GM12878 (cell line): ENCODE results near the gene PPP1R13B. TPM values are rescaled to one million over a fixed set of nuclear protein-coding genes. Genes with fewer than 3 reads are reported as not detected.
A peak's percentile ranks its signal among the peaks of the same experiment; 100 is the strongest.

ENCODE experiments used
- ATAC-seq: fragments of 200-7000 bp; cut with Tn5 transposase; 3 replicates; pipeline ENCODE4 v1.9.1; 2020; ENCODE audit warnings: mild to moderate bottlenecking, moderate library complexity
- BruUV-seq: library from RNA; stranded (reverse); fragments of 400-500 nt; replicated peaks from 2 replicates; lab custom pipeline; 2021; lab: Mats Ljungman, UMichigan
- CTCF ChIA-PET: fragments of 300-600 bp; sonication (Branson Sonifier 250); formaldehyde crosslinking; extraction: SDS; loops from one replicate; lab custom pipeline; 2021; ENCODE audit warnings: inconsistent platforms; lab: Yijun Ruan, JAX
- POLR2A ChIA-PET: fragments of 350-600 bp; formaldehyde crosslinking; extraction: SDS; loops from one replicate; lab custom pipeline; 2021; ENCODE audit warnings: inconsistent platforms; lab: Charles Lee
- RAD21 ChIA-PET: fragments of 300-600 bp; sonication (Branson Sonifier 250); formaldehyde crosslinking; loops from one replicate; lab custom pipeline; 2023; ENCODE audit warnings: antibody characterized with exemption; ENCODE audit not compliant: unreplicated experiment; lab: Charles Lee
- SMC1A ChIA-PET: fragments of 300-600 bp; sonication (Branson Sonifier 250); formaldehyde crosslinking; loops from one replicate; lab custom pipeline; 2023; ENCODE audit not compliant: unreplicated experiment, uncharacterized antibody; lab: Charles Lee
- DNase-seq: peaks from one replicate; pipeline ENCODE4 v3.0.0-alpha.2; 2011; ENCODE audit warnings: low read depth, low spot score
- FAIRE-seq: peaks from 3 replicates; lab custom pipeline; 2011; peaks lifted over from hg19 to GRCh38; lab: Jason Lieb, UNC
- H2AFZ ChIP-seq: 2 replicates; pipeline ENCODE4 v1.6.0; 2011; ENCODE audit warnings: low read depth, low read length, control low read depth; ENCODE audit not compliant: control insufficient read depth
- H3K27ac ChIP-seq: 2 replicates; pipeline ENCODE4 v1.5.1; 2011; ENCODE audit warnings: control low read depth; ENCODE audit not compliant: control insufficient read depth, insufficient read depth
- H3K27me3 ChIP-seq, 2 experiments: replicated peaks in 1 of 2; 2 replicates each; pipeline versions ENCODE4 v1.6.0 to v1.6.1; 2011; ENCODE audit warnings: low read length in 1 of 2; ENCODE audit not compliant: control insufficient read depth in 2 of 2, insufficient read depth in 2 of 2
- H3K36me3 ChIP-seq, 2 experiments: 2 replicates each; pipeline ENCODE4 v1.5.1; 2011; ENCODE audit warnings: low read length in 1 of 2; ENCODE audit not compliant: control insufficient read depth in 2 of 2, insufficient read depth in 2 of 2
- H3K4me1 ChIP-seq: 2 replicates; pipeline ENCODE4 v1.6.1; 2011; ENCODE audit warnings: mild to moderate bottlenecking, low read length, moderate library complexity, mixed read lengths; ENCODE audit not compliant: control insufficient read depth, insufficient read depth
- H3K4me2 ChIP-seq: 2 replicates; pipeline ENCODE4 v1.6.0; 2011; ENCODE audit warnings: control low read depth; ENCODE audit not compliant: control insufficient read depth, insufficient read depth
- H3K4me3 ChIP-seq: fragments of 200-600 bp; sonication (generic); 2 replicates; pipeline ENCODE4 v1.5.1; 2016
- H3K79me2 ChIP-seq: 2 replicates; pipeline ENCODE4 v1.6.0; 2011; ENCODE audit warnings: low read length; ENCODE audit not compliant: control insufficient read depth, insufficient read depth
- H3K9ac ChIP-seq: 2 replicates; pipeline ENCODE4 v1.8.0; 2011; ENCODE audit warnings: low read length, control low read depth, mixed read lengths; ENCODE audit not compliant: control insufficient read depth, insufficient read depth
- H3K9me3 ChIP-seq: replicated peaks from 3 replicates; pipeline ENCODE4 v1.5.1; 2011; ENCODE audit warnings: mild to moderate bottlenecking, low read length; ENCODE audit not compliant: control insufficient read depth, insufficient read depth
- H4K20me1 ChIP-seq: 2 replicates; pipeline ENCODE4 v1.6.0; 2011; ENCODE audit not compliant: control insufficient read depth, insufficient read depth
- BMI1 ChIP-seq: fragments of 450-650 bp; IDR thresholded peaks from 2 replicates; pipeline ENCODE4 v1.6.1; 2016; ENCODE audit warnings: mild to moderate bottlenecking, moderate library complexity, borderline replicate concordance
- HCFC1 ChIP-seq: fragments of 150-350 bp; IDR thresholded peaks from 2 replicates; pipeline ENCODE4 v1.6.1; 2014; ENCODE audit warnings: low read length
- NR2C1 ChIP-seq: fragments of 450-650 bp; IDR thresholded peaks from 2 replicates; pipeline ENCODE4 v1.6.1; 2017; ENCODE audit warnings: antibody characterized with exemption, mild to moderate bottlenecking, moderate library complexity
- PKNOX1 ChIP-seq: fragments of 450-650 bp; IDR thresholded peaks from 2 replicates; pipeline ENCODE4 v1.6.1; 2016; ENCODE audit warnings: mild to moderate bottlenecking
- POLR2AphosphoS5 ChIP-seq: IDR thresholded peaks from 2 replicates; pipeline ENCODE4 v1.6.1; 2011; ENCODE audit warnings: mild to moderate bottlenecking, low read length, inconsistent platforms
- PRDM15 ChIP-seq: fragments of 450-650 bp; formaldehyde crosslinking; IDR thresholded peaks from 2 replicates; pipeline ENCODE4 v1.4.0; 2020; ENCODE audit warnings: mild to moderate bottlenecking, moderate library complexity
- RAD51 ChIP-seq: fragments of 450-650 bp; IDR thresholded peaks from 2 replicates; pipeline ENCODE4 v1.6.1; 2016; ENCODE audit warnings: moderate library complexity, mild to moderate bottlenecking, inconsistent platforms
- RB1 ChIP-seq: fragments of 450-650 bp; formaldehyde crosslinking; IDR thresholded peaks from 2 replicates; pipeline ENCODE4 v1.6.1; 2017; ENCODE audit warnings: mild to moderate bottlenecking, borderline replicate concordance
- RBBP5 ChIP-seq: fragments of 200-600 bp; sonication (generic); conservative IDR thresholded peaks from 2 replicates; pipeline ENCODE4 v1.6.1; 2016
- WGBS: methylation state at CpG from one replicate; pipeline ENCODE4 v1.1.6; 2016; ENCODE audit warnings: low lambda C conversion rate; ENCODE audit not compliant: insufficient replicate concordance, insufficient coverage; ENCODE audit errors: missing lambda C conversion rate; 5-methylcytosine and 5-hydroxymethylcytosine counted together
- in situ Hi-C: fragments of 300-500 bp; cut with MboI; formaldehyde crosslinking; loops from 9 replicates; pipeline ENCODE4 v1.14.3; 2018; ENCODE audit warnings: mixed read lengths
- intact Hi-C: fragments of 100-400 bp; cut with micrococcal nuclease; formaldehyde crosslinking; loops from one replicate; pipeline ENCODE4 v1.14.2; 2022; ENCODE audit not compliant: unreplicated experiment
- polyA plus RNA-seq, 11 experiments: library from polyadenylated mRNA; depleted of rRNA in 4 of 11; unstranded in 6 of 11; stranded (reverse) in 5 of 11; fragments of >200 nt; fragmentation: Nextera tagmentation in 4 of 11; fragmentation: Illumina TruSeq in 1 of 11; extraction: Ambion mirVana in 4 of 11; extraction: Trizol in 1 of 11; gene quantifications; 1 replicate in 1 of 11; 2 replicates in 10 of 11; pipeline versions ENCODE4 v1.2.1 to v1.2.3, GENCODE V29; 2011 to 2016; ENCODE audit warnings: inconsistent platforms in 2 of 11, missing spikeins in 2 of 11, low read depth in 1 of 11
- total RNA-seq, 4 experiments: library from RNA; depleted of rRNA in 3 of 4; stranded (reverse); fragments of >200 nt in 3 of 4; fragmentation: Illumina TruSeq in 1 of 4; extraction: Trizol in 1 of 4; gene quantifications; 2 replicates each; pipeline versions ENCODE4 v1.2.1 to v1.2.3, GENCODE V29; 2013 to 2021

The PPP1R13B gene
- total and polyA plus RNA-seq, 10 of the 15 experiments (the other 5 are each of a cell fraction or from before 2014, with no cell fraction given), result 0.16 to 8.1 (median 3.2) TPM

- TF ChIP-seq PRDM15 (CRISPR knock-in tag) (no peak), RB1 (no peak), NR2C1 (no peak), RBBP5 (no peak), RAD51 (peak; percentile 51; the same call in 1 of the 2 replicates), BMI1 (no peak)
- TF ChIP-seq, all 136 proteins: peak for 16
Observed at GRCh38 chr14:103688906-103689902, 158.2 kb downstream of the PPP1R13B start (continued).

GRCh38 chr14:103688441-103688840 is 158.9 kb downstream of the PPP1R13B start:
- no peaks in the 10 kb centered on the region for H3K9me3 ChIP-seq
- FAIRE-seq (no peak), ATAC-seq (no peak), DNase-seq (no peak)
- no peak overlapping the region for H2AFZ ChIP-seq
- peaks cover 38% of the 10 kb centered on the region for H3K4me1 ChIP-seq
- 93% methylated on average over 5 of the region's 5 CpGs for WGBS
- RAD21 ChIA-PET, result interaction anchor here (1.7 to 2.0 kb wide), 2 partner anchors 8 to 26 kb away, joined by 7 to 9 read pairs; partner anchors contain the start of genes XRCC3 and ZFYVE21
- POLR2A ChIA-PET, result interaction anchor here (0.6 kb wide), 1 partner anchor 156 kb away, joined by 3 read pairs; no protein-coding TSS in a partner anchor
- in situ Hi-C loops (no loop called here), intact Hi-C loops (loop anchor here (2.0 kb wide), 1 partner anchor 116 kb away; no protein-coding TSS in a partner anchor)
- no peak overlapping the region for H3K4me3 ChIP-seq
- H4K20me1 ChIP-seq, result no peaks in the 10 kb centered on the region
- TF ChIP-seq PKNOX1 (no peak), RBBP5 (no peak), HCFC1 (no peak), POLR2AphosphoS5 (no peak)
- no peaks in the 10 kb centered on the region for H3K27me3 ChIP-seq
- CTCF ChIA-PET, result interaction anchor here (0.6 to 2.3 kb wide), 2 partner anchors 8 to 1783 kb away, joined by 3 to 13 read pairs; no protein-coding TSS in a partner anchor
- no peak overlapping the region for H3K4me2 ChIP-seq
- SMC1A ChIA-PET, result no interaction called here
- H3K27ac ChIP-seq, result peak overlapping the region; percentile 97
- no TSS peak for BruUV-seq
- peaks cover 8 to 36% of the 10 kb centered on the region in 2 experiments for H3K36me3 ChIP-seq
- peaks cover 11% of the 10 kb centered on the region for H3K79me2 ChIP-seq
- peak overlapping the region; percentile 53; the same call in 1 of the 2 replicates for H3K9ac ChIP-seq
